ENCODE measurements around the gene ADPRM. TPM values are rescaled to one million over a fixed set of nuclear protein-coding genes. Genes with fewer than 3 reads are reported as not detected.

ADPRM gene
- total and polyA plus RNA-seq, 2 donors (not counting 3 experiments of a cell fraction or from before 2014, with no cell fraction given): 7.4 to 7.6 TPM

- Histone ChIP-seq H4K20me1 (replicated peaks; ENCODE audit: control insufficient read depth, extremely low read depth, insufficient read depth, low read length) (no peaks in the 10 kb centered on the region), H3K9me1 (replicated peaks; ENCODE audit: control insufficient read depth, extremely low read depth, insufficient read depth, low read length) (no peaks in the 10 kb centered on the region), H3K9me3 (replicated peaks; ENCODE audit: control insufficient read depth, insufficient read depth, low read length) (no peaks in the 10 kb centered on the region), H3K9ac (replicated peaks; ENCODE audit: extremely low read depth, insufficient read depth, low read length) (no peak overlapping the region), H3K27ac (ENCODE audit: insufficient read depth, low read depth, low read length) (no peak overlapping the region), H2AFZ (ENCODE audit: low read depth, low read length) (no peak overlapping the region), H3K4me3 (replicated peaks in 1 of 3; ENCODE audit: insufficient read depth in 1 of 3, low read depth in 1 of 3, low read length in 3 of 3) (no peak overlapping the region), H3K27me3 (ENCODE audit: control insufficient read depth in 2 of 2, insufficient read depth in 2 of 2, low read length in 2 of 2) (no peaks in the 10 kb centered on the region), H3K36me3 (ENCODE audit: control insufficient read depth in 2 of 2, extremely low read depth in 1 of 2, insufficient read depth in 2 of 2, low read length in 2 of 2) (no peaks in the 10 kb centered on the region), H3K4me2 (ENCODE audit: insufficient read depth, low read length) (no peak overlapping the region), H3K79me2 (ENCODE audit: control insufficient read depth, insufficient read depth, low read length) (no peaks in the 10 kb centered on the region), H3K4me1 (ENCODE audit: control insufficient read depth, extremely low read depth, insufficient read depth, low read length) (no peaks in the 10 kb centered on the region)
- DNase-seq (ENCODE audit: low read depth, low spot score): no peak
- ChIA-PET CTCF (no interaction called here), POLR2A (no interaction called here)
- intact Hi-C loops (cut with micrococcal nuclease) (no loop called here), dilution Hi-C loops (cut with MboI; ENCODE audit: extremely low pct_ligation_motif_present, low sequenced_read_pairs) (no loop called here)
- FAIRE-seq: no peak
- no TSS peak for BruUV-seq (replicated peaks)
- TF ChIP-seq GATA2 (IDR thresholded peaks at IDR 0.05; ENCODE audit: insufficient read depth, insufficient read length, low read depth, low read length) (no peak), FOS (IDR thresholded peaks at IDR 0.05; ENCODE audit: borderline replicate concordance, insufficient read depth, low read length) (no peak), JUN (IDR thresholded peaks at IDR 0.05; ENCODE audit: borderline replicate concordance, insufficient read depth, insufficient read length, low read depth) (no peak), POLR2A (IDR thresholded peaks at IDR 0.05; ENCODE audit: low read depth, low read length) (no peak), EZH2 (IDR thresholded peaks at IDR 0.05; ENCODE audit: borderline replicate concordance, low read depth, low read length, severe bottlenecking) (no peak), POLR2AphosphoS5 (IDR thresholded peaks at IDR 0.05; ENCODE audit: insufficient read depth, low read depth, low read length) (no peak), CTCF (IDR thresholded peaks at IDR 0.05; ENCODE audit: extremely low read depth in 1 of 2, insufficient read depth in 1 of 2, low read depth in 1 of 2, low read length in 2 of 2) (no peak), MYC (IDR thresholded peaks at IDR 0.05; ENCODE audit: low read depth, low read length) (no peak), MAX (IDR thresholded peaks at IDR 0.05; ENCODE audit: insufficient read depth, insufficient read length) (no peak)
These were observed 54.2 kb downstream of the ADPRM start for GRCh38 chr17:10751563-10751962.

Data from endothelial cell of umbilical vein (primary cell).